Muscle of leg (tissue), 11 donors: Measurements from ENCODE around the gene KMT2B. TPM values are rescaled to one million over a fixed set of nuclear protein-coding genes. Genes with fewer than 3 reads are reported as not detected.

ENCODE experiments used
- DNase-seq: peaks from one replicate; pipeline ENCODE4 v3.0.0; 2013
- H3K27ac ChIP-seq: one replicate; pipeline ENCODE4 v1.5.1; 2013; ENCODE audit warnings: mild to moderate bottlenecking, low read length, control low read depth
- H3K27me3 ChIP-seq: one replicate; pipeline ENCODE4 v1.6.1; 2013; ENCODE audit warnings: low read length; ENCODE audit not compliant: control insufficient read depth, insufficient read depth
- H3K36me3 ChIP-seq: one replicate; pipeline ENCODE4 v1.6.1; 2013; ENCODE audit warnings: low read length; ENCODE audit not compliant: control insufficient read depth, insufficient read depth
- H3K4me1 ChIP-seq: one replicate; pipeline ENCODE4 v1.6.1; 2013; ENCODE audit warnings: low read length; ENCODE audit not compliant: control insufficient read depth, insufficient read depth
- H3K4me3 ChIP-seq: one replicate; pipeline ENCODE4 v1.5.1; 2013; ENCODE audit warnings: low read length, control low read depth
- H3K9me3 ChIP-seq: replicated peaks from 2 replicates; pipeline ENCODE4 v1.6.1; 2013; ENCODE audit warnings: low read depth, low read length; ENCODE audit not compliant: control insufficient read depth
- WGBS: methylation state at CpG from one replicate; pipeline ENCODE4 v1.1.5; 2013; ENCODE audit warnings: missing lambda C conversion rate; ENCODE audit not compliant: insufficient coverage; 5-methylcytosine and 5-hydroxymethylcytosine counted together
- polyA plus RNA-seq, 8 donors: library from polyadenylated mRNA; unstranded; fragments of 120-200 nt; gene quantifications; one replicate each; pipeline versions ENCODE4 v1.2.1 to v1.2.3, GENCODE V29; 2013; ENCODE audit warnings: inconsistent platforms in 1 of 8, low replicate concordance in 1 of 8; ENCODE audit not compliant: insufficient read length in 8 of 8, insufficient read depth in 1 of 8
- total RNA-seq: library from RNA; stranded (reverse); fragments of 120-200 nt; gene quantifications from one replicate; pipeline ENCODE4 v1.2.4, GENCODE V29; 2013

The KMT2B gene
- total and polyA plus RNA-seq, 9 donors: 7.6 to 33.7 (median 25.1) TPM

GRCh38 chr19:35779033-35779432, 61.2 kb downstream of the KMT2B start:
- DNase-seq: no peak
- H3K27me3 ChIP-seq: no peaks in the 10 kb centered on the region
- H3K9me3 ChIP-seq: no peaks in the 10 kb centered on the region
- H3K4me3 ChIP-seq: no peak overlapping the region
- H3K36me3 ChIP-seq: peaks cover 43% of the 10 kb centered on the region
- H3K27ac ChIP-seq: no peak overlapping the region
- WGBS: 87% methylated on average over 8 of the region's 8 CpGs
- H3K4me1 ChIP-seq: peaks cover 21% of the 10 kb centered on the region

- H3K36me3 ChIP-seq: peaks cover 46% of the 10 kb centered on the region
Observed at GRCh38 chr19:35780058-35780457, 62.3 kb downstream of the KMT2B start.

GRCh38 chr19:35780717-35781116, 62.9 kb downstream of the KMT2B start:
- Histone ChIP-seq H3K27ac (no peak overlapping the region), H3K4me1 (peaks cover 12% of the 10 kb centered on the region), H3K4me3 (no peak overlapping the region), H3K9me3 (no peaks in the 10 kb centered on the region), H3K27me3 (no peaks in the 10 kb centered on the region), H3K36me3 (peaks cover 49% of the 10 kb centered on the region)
- DNase-seq: no peak
- 94% methylated on average over 15 of the region's 20 CpGs for WGBS

More at GRCh38 chr19:35780058-35780457, 62.3 kb downstream of the KMT2B start:
- 89% methylated on average over 7 of the region's 16 CpGs for WGBS
- no peaks in the 10 kb centered on the region for H3K9me3 ChIP-seq
- H3K4me3 ChIP-seq: no peak overlapping the region
- no peak for DNase-seq
- no peaks in the 10 kb centered on the region for H3K27me3 ChIP-seq
- H3K27ac ChIP-seq: no peak overlapping the region
- peaks cover 13% of the 10 kb centered on the region for H3K4me1 ChIP-seq

GRCh38 chr19:35781650-35782049, 63.8 kb downstream of the KMT2B start:
- WGBS: 58% methylated on average over 8 of the region's 9 CpGs
- no peaks in the 10 kb centered on the region for H3K27me3 ChIP-seq
- no peak for DNase-seq
- H3K9me3 ChIP-seq: no peaks in the 10 kb centered on the region
- H3K36me3 ChIP-seq: peaks cover 49% of the 10 kb centered on the region
- H3K27ac ChIP-seq: no peak overlapping the region
- no peak overlapping the region for H3K4me3 ChIP-seq
- peaks cover 6% of the 10 kb centered on the region for H3K4me1 ChIP-seq

GRCh38 chr19:35782589-35782988, 64.8 kb downstream of the KMT2B start:
- 98% methylated on average over 8 of the region's 12 CpGs for WGBS
- Histone ChIP-seq H3K4me3 (no peak overlapping the region), H3K9me3 (no peaks in the 10 kb centered on the region), H3K4me1 (no peaks in the 10 kb centered on the region), H3K27me3 (no peaks in the 10 kb centered on the region), H3K27ac (no peak overlapping the region), H3K36me3 (peaks cover 48% of the 10 kb centered on the region)
- DNase-seq: no peak

GRCh38 chr19:35783469-35784434, 65.9 kb downstream of the KMT2B start:
- DNase-seq: peak; percentile 4
- H3K36me3 ChIP-seq: peaks cover 40% of the 10 kb centered on the region
- H3K4me1 ChIP-seq: no peaks in the 10 kb centered on the region
- no peaks in the 10 kb centered on the region for H3K27me3 ChIP-seq
- H3K9me3 ChIP-seq: no peaks in the 10 kb centered on the region
- WGBS: 67% methylated on average over 20 of the region's 28 CpGs
- no peak overlapping the region for H3K27ac ChIP-seq
- H3K4me3 ChIP-seq: no peak overlapping the region

- Histone ChIP-seq H3K27me3 (no peaks in the 10 kb centered on the region), H3K36me3 (peaks cover 35% of the 10 kb centered on the region), H3K4me1 (no peaks in the 10 kb centered on the region), H3K4me3 (no peak overlapping the region), H3K27ac (no peak overlapping the region), H3K9me3 (no peaks in the 10 kb centered on the region)
- WGBS: 60% methylated on average over 35 of the region's 45 CpGs
- DNase-seq: peak; percentile 1
Observed at GRCh38 chr19:35784503-35785338, 66.9 kb downstream of the KMT2B start.

GRCh38 chr19:35785339-35785627, 67.5 kb downstream of the KMT2B start:
- Histone ChIP-seq H3K27me3 (no peaks in the 10 kb centered on the region), H3K4me3 (no peak overlapping the region), H3K36me3 (peaks cover 32% of the 10 kb centered on the region), H3K4me1 (no peaks in the 10 kb centered on the region), H3K27ac (no peak overlapping the region), H3K9me3 (no peaks in the 10 kb centered on the region)
- 79% methylated on average over 5 of the region's 10 CpGs for WGBS
- peak; percentile 1 for DNase-seq

- peak; percentile 1 for DNase-seq
- H3K36me3 ChIP-seq: peaks cover 22% of the 10 kb centered on the region
- WGBS: 78% methylated on average over 26 of the region's 31 CpGs
- no peaks in the 10 kb centered on the region for H3K9me3 ChIP-seq
- H3K4me1 ChIP-seq: no peaks in the 10 kb centered on the region
- no peak overlapping the region for H3K27ac ChIP-seq
- H3K4me3 ChIP-seq: no peak overlapping the region
- H3K27me3 ChIP-seq: no peaks in the 10 kb centered on the region
Observed at GRCh38 chr19:35786299-35787160, 68.7 kb downstream of the KMT2B start.
